ENCODE results near the gene TRIM2.

The TRIM2 gene

DNA sequence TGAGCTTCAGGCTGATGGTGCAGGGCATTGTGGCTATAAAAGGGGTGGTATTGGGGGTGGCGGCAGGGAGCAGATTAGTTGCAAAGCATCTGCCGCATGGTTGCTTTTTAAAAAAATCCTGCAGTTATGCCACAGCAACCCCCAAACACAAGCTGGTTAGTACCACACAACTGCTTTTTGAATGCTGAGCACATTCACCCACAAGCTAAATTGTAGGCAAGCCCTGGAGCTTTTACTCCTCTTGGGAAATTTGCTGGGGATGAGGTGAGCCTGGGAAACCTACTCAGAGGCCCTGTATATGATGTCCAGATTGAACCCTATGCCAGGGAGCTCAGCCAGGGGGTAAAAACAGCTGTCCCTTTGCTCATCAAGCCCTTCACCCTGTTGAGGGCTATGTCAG is 33.8 kb upstream of the TRIM2 start:
- Histone ChIP-seq H3K36me3 (ENCODE audit: control insufficient read depth in 1 of 2, insufficient read depth in 2 of 2, low read length in 2 of 2) (no peaks in the 10 kb centered on the region), H3K27ac (ENCODE audit: low read length) (no peak overlapping the region)

GRCh38 chr4:153174821-153175567 is 29.2 kb upstream of the TRIM2 start:
- H3K4me1 ChIP-seq (ENCODE audit: control insufficient read depth in 1 of 2, insufficient read depth in 2 of 2, low read length in 2 of 2), result no peaks in the 10 kb centered on the region
- H3K4me3 ChIP-seq (ENCODE audit: low read depth in 1 of 2, low read length in 2 of 2), result no peak overlapping the region
- no peaks in the 10 kb centered on the region for H3K27me3 ChIP-seq (ENCODE audit: low read depth, low read length)
- H3K27ac ChIP-seq (ENCODE audit: low read length), result no peak overlapping the region
- no peaks in the 10 kb centered on the region for H3K36me3 ChIP-seq (ENCODE audit: control insufficient read depth in 1 of 2, insufficient read depth in 2 of 2, low read length in 2 of 2)
- no peaks in the 10 kb centered on the region for H3K9me3 ChIP-seq (ENCODE audit: control insufficient read depth in 1 of 2, low read length in 2 of 2)

More for the DNA sequence above, 33.8 kb upstream of the TRIM2 start:
- Histone ChIP-seq H3K4me1 (ENCODE audit: control insufficient read depth in 1 of 2, insufficient read depth in 2 of 2, low read length in 2 of 2) (no peaks in the 10 kb centered on the region), H3K4me3 (ENCODE audit: low read depth in 1 of 2, low read length in 2 of 2) (no peak overlapping the region), H3K27me3 (ENCODE audit: low read depth, low read length) (no peaks in the 10 kb centered on the region), H3K9me3 (ENCODE audit: control insufficient read depth in 1 of 2, low read length in 2 of 2) (no peaks in the 10 kb centered on the region)

DNA sequence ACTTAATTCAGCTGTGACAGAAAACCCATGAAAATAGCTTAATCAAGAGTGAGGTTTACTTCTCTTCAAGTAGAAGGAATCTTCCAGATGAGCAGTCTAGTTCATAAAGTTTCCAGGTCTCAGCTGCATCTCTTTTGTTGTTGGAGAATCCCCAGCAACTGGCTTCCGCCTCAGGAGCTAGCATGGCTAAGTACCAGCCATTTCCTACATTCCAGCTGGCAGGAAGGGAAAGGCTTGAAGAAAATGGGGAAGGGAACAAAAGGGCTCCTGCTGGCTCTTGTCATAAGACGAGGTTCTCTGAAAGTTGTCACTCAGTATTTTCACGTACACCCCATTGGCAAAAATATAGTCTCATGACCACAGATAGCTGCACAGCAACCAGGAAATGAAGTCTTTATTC is 27.3 kb upstream of the TRIM2 start:
- H3K27me3 ChIP-seq (ENCODE audit: low read depth, low read length), result no peaks in the 10 kb centered on the region
- H3K4me1 ChIP-seq (ENCODE audit: control insufficient read depth in 1 of 2, insufficient read depth in 2 of 2, low read length in 2 of 2), result no peaks in the 10 kb centered on the region
- no peak overlapping the region for H3K27ac ChIP-seq (ENCODE audit: low read length)
- no peak overlapping the region for H3K4me3 ChIP-seq (ENCODE audit: low read depth in 1 of 2, low read length in 2 of 2)
- H3K36me3 ChIP-seq (ENCODE audit: control insufficient read depth in 1 of 2, insufficient read depth in 2 of 2, low read length in 2 of 2), result no peaks in the 10 kb centered on the region
- no peaks in the 10 kb centered on the region for H3K9me3 ChIP-seq (ENCODE audit: control insufficient read depth in 1 of 2, low read length in 2 of 2)

GRCh38 chr4:153177841-153178240 is 26.4 kb upstream of the TRIM2 start:
- H3K4me3 ChIP-seq (ENCODE audit: low read depth in 1 of 2, low read length in 2 of 2), result no peak overlapping the region
- no peaks in the 10 kb centered on the region for H3K4me1 ChIP-seq (ENCODE audit: control insufficient read depth in 1 of 2, insufficient read depth in 2 of 2, low read length in 2 of 2)
- no peaks in the 10 kb centered on the region for H3K27me3 ChIP-seq (ENCODE audit: low read depth, low read length)
- no peaks in the 10 kb centered on the region for H3K9me3 ChIP-seq (ENCODE audit: control insufficient read depth in 1 of 2, low read length in 2 of 2)
- no peak overlapping the region for H3K27ac ChIP-seq (ENCODE audit: low read length)
- H3K36me3 ChIP-seq (ENCODE audit: control insufficient read depth in 1 of 2, insufficient read depth in 2 of 2, low read length in 2 of 2), result no peaks in the 10 kb centered on the region

GRCh38 chr4:153179100-153179499 is 25.1 kb upstream of the TRIM2 start:
- no peak overlapping the region for H3K27ac ChIP-seq (ENCODE audit: low read length)
- H3K9me3 ChIP-seq (ENCODE audit: control insufficient read depth in 1 of 2, low read length in 2 of 2), result no peaks in the 10 kb centered on the region
- H3K4me1 ChIP-seq (ENCODE audit: control insufficient read depth in 1 of 2, insufficient read depth in 2 of 2, low read length in 2 of 2), result no peaks in the 10 kb centered on the region
- no peak overlapping the region for H3K4me3 ChIP-seq (ENCODE audit: low read depth in 1 of 2, low read length in 2 of 2)
- H3K27me3 ChIP-seq (ENCODE audit: low read depth, low read length), result no peaks in the 10 kb centered on the region
- no peaks in the 10 kb centered on the region for H3K36me3 ChIP-seq (ENCODE audit: control insufficient read depth in 1 of 2, insufficient read depth in 2 of 2, low read length in 2 of 2)

- Histone ChIP-seq H3K27me3 (ENCODE audit: low read depth, low read length) (no peaks in the 10 kb centered on the region), H3K36me3 (ENCODE audit: control insufficient read depth in 1 of 2, insufficient read depth in 2 of 2, low read length in 2 of 2) (no peaks in the 10 kb centered on the region)
Observed at GRCh38 chr4:153181293-153181692, 22.9 kb upstream of the TRIM2 start.

GRCh38 chr4:153181700-153182099 is 22.5 kb upstream of the TRIM2 start:
- Histone ChIP-seq H3K36me3 (ENCODE audit: control insufficient read depth in 1 of 2, insufficient read depth in 2 of 2, low read length in 2 of 2) (no peaks in the 10 kb centered on the region), H3K27ac (ENCODE audit: low read length) (no peak overlapping the region), H3K4me3 (ENCODE audit: low read depth in 1 of 2, low read length in 2 of 2) (no peak overlapping the region), H3K27me3 (ENCODE audit: low read depth, low read length) (no peaks in the 10 kb centered on the region), H3K9me3 (ENCODE audit: control insufficient read depth in 1 of 2, low read length in 2 of 2) (no peaks in the 10 kb centered on the region), H3K4me1 (ENCODE audit: control insufficient read depth in 1 of 2, insufficient read depth in 2 of 2, low read length in 2 of 2) (no peaks in the 10 kb centered on the region)

More at GRCh38 chr4:153181293-153181692, 22.9 kb upstream of the TRIM2 start:
- H3K9me3 ChIP-seq (ENCODE audit: control insufficient read depth in 1 of 2, low read length in 2 of 2), result no peaks in the 10 kb centered on the region
- no peak overlapping the region for H3K4me3 ChIP-seq (ENCODE audit: low read depth in 1 of 2, low read length in 2 of 2)
- no peaks in the 10 kb centered on the region for H3K4me1 ChIP-seq (ENCODE audit: control insufficient read depth in 1 of 2, insufficient read depth in 2 of 2, low read length in 2 of 2)
- H3K27ac ChIP-seq (ENCODE audit: low read length), result no peak overlapping the region

DNA sequence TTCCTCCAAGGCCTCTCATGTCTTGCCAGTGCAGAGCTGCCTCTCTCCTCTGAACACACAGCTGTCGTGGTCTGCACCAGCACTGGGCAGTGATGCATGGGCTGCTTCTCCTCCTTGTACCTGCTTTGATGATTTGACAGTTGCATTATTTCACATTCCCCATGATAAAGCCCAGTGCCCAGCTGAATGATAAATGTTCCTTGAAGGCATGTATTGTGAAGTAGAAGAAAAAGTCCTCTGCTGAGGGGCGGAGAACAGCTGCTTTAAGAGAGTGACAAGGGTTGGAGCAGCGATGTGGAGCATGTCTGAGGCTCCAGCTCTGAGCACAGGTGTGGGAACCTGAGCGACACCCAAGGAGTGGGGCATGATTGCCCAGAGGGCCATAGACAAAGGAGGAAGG is 21.1 kb upstream of the TRIM2 start:
- no peak overlapping the region for H3K4me3 ChIP-seq (ENCODE audit: low read depth in 1 of 2, low read length in 2 of 2)
- H3K27me3 ChIP-seq (ENCODE audit: low read depth, low read length), result no peaks in the 10 kb centered on the region
- no peaks in the 10 kb centered on the region for H3K4me1 ChIP-seq (ENCODE audit: control insufficient read depth in 1 of 2, insufficient read depth in 2 of 2, low read length in 2 of 2)
- no peaks in the 10 kb centered on the region for H3K36me3 ChIP-seq (ENCODE audit: control insufficient read depth in 1 of 2, insufficient read depth in 2 of 2, low read length in 2 of 2)
- H3K27ac ChIP-seq (ENCODE audit: low read length), result no peak overlapping the region
- H3K9me3 ChIP-seq (ENCODE audit: control insufficient read depth in 1 of 2, low read length in 2 of 2), result no peaks in the 10 kb centered on the region

DNA sequence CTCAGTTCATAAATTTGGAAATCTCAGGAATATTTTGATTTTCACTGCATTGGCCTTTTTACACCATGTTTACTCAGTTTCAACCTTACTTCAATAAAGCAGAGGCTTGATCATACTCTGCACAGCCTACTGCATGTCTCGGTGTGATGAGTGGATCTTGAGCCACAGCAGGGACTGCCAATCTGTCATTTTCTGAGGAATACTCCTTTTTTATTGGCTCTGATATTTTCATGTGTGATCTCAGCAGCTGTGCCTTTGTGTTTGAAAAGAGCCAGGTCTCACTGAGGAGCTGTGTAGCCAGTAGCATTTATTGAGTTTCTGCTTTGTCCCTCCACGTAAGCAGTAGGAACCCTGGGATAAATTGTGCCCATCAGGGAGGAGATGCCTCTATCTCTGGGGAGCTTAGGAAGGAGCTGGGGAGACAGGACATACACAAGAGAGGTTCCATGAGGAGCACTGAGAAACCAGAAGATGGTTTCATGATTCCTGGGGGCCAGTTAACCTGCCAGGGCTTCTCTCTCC is 18.9 kb upstream of the TRIM2 start:
- Histone ChIP-seq H3K27ac (ENCODE audit: low read length) (no peak overlapping the region), H3K4me3 (ENCODE audit: low read depth in 1 of 2, low read length in 2 of 2) (no peak overlapping the region), H3K4me1 (ENCODE audit: control insufficient read depth in 1 of 2, insufficient read depth in 2 of 2, low read length in 2 of 2) (no peaks in the 10 kb centered on the region), H3K9me3 (ENCODE audit: control insufficient read depth in 1 of 2, low read length in 2 of 2) (no peaks in the 10 kb centered on the region), H3K36me3 (ENCODE audit: control insufficient read depth in 1 of 2, insufficient read depth in 2 of 2, low read length in 2 of 2) (no peaks in the 10 kb centered on the region), H3K27me3 (ENCODE audit: low read depth, low read length) (no peaks in the 10 kb centered on the region)

- H3K36me3 ChIP-seq (ENCODE audit: control insufficient read depth in 1 of 2, insufficient read depth in 2 of 2, low read length in 2 of 2), result no peaks in the 10 kb centered on the region
- no peaks in the 10 kb centered on the region for H3K27me3 ChIP-seq (ENCODE audit: low read depth, low read length)
- H3K9me3 ChIP-seq (ENCODE audit: control insufficient read depth in 1 of 2, low read length in 2 of 2), result no peaks in the 10 kb centered on the region
- no peak overlapping the region for H3K27ac ChIP-seq (ENCODE audit: low read length)
- no peak overlapping the region for H3K4me3 ChIP-seq (ENCODE audit: low read depth in 1 of 2, low read length in 2 of 2)
- H3K4me1 ChIP-seq (ENCODE audit: control insufficient read depth in 1 of 2, insufficient read depth in 2 of 2, low read length in 2 of 2), result no peaks in the 10 kb centered on the region
Observed at GRCh38 chr4:153186046-153186728, 18.1 kb upstream of the TRIM2 start.

DNA sequence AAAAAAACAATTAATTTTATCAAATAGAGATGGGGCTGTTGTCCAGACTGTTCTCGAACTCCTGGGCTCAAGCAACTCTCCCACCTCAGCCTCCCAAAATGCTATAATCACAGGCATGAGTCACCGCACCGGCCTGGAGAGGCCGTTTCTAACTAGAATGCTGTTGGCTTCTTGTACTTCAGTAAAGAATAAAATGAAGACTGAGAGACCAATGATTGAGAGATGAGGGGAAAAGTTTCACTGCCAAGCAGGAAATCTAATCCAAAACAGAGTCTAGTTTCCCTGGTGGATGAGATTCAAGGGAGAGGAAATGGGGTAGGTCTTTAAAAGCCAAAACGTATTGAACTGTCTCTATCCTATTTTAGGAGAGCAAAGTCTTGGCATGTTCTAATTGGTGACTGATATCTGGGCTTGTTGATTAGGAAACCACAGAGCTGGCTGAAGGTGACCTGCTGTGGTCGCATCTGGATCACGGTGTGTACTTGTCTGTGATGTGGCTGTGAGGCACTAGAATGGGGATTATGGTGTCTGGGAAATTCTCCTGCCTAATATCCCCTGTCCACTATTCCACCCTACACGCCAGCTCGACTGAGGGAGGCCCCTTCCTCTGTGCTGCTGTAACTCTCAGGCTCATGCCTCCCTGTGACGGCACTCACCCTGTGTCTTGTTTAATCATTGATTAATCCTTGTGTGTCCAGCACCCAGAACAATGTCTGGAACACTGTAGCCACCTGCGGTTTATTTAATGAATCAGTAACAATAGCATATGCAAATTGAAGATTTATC is 15.0 kb upstream of the TRIM2 start:
- Histone ChIP-seq H3K27ac (ENCODE audit: low read length) (no peak overlapping the region), H3K9me3 (ENCODE audit: control insufficient read depth in 1 of 2, low read length in 2 of 2) (no peaks in the 10 kb centered on the region), H3K36me3 (ENCODE audit: control insufficient read depth in 1 of 2, insufficient read depth in 2 of 2, low read length in 2 of 2) (no peaks in the 10 kb centered on the region), H3K27me3 (ENCODE audit: low read depth, low read length) (no peaks in the 10 kb centered on the region), H3K4me3 (ENCODE audit: low read depth in 1 of 2, low read length in 2 of 2) (no peak overlapping the region), H3K4me1 (ENCODE audit: control insufficient read depth in 1 of 2, insufficient read depth in 2 of 2, low read length in 2 of 2) (no peaks in the 10 kb centered on the region)

Measured in muscle layer of duodenum (tissue), 2 donors.